Vagina (tissue), 2 donors: ENCODE data around the gene SETD1B.

ENCODE experiments used
- POLR2A ChIP-seq, 2 donors: fragments of 450-650 bp; IDR thresholded peaks; one replicate each; pipeline ENCODE4 v1.6.1; 2017; ENCODE audit warnings: antibody characterized with exemption in 2 of 2, mild to moderate bottlenecking in 2 of 2, moderate library complexity in 2 of 2
- POLR2AphosphoS5 ChIP-seq, 2 donors: sonication (generic); formaldehyde crosslinking; IDR thresholded peaks; one replicate each; pipeline ENCODE4 v1.9.0; 2017; ENCODE audit warnings: antibody characterized with exemption in 2 of 2, mild to moderate bottlenecking in 2 of 2, low read depth in 1 of 2; ENCODE audit not compliant: insufficient read depth in 1 of 2
- TF ChIP-seq, protein P1 (sequence below), 3 experiments: fragments of 450-650 bp in 2 of 3; fragments of 200-600 bp in 1 of 3; sonication (generic) in 1 of 3; IDR thresholded peaks; one replicate each; pipeline ENCODE4 v1.5.1; 2017 to 2019; ENCODE audit warnings: antibody characterized with exemption in 3 of 3, mild to moderate bottlenecking in 2 of 3, moderate library complexity in 2 of 3

DNA sequence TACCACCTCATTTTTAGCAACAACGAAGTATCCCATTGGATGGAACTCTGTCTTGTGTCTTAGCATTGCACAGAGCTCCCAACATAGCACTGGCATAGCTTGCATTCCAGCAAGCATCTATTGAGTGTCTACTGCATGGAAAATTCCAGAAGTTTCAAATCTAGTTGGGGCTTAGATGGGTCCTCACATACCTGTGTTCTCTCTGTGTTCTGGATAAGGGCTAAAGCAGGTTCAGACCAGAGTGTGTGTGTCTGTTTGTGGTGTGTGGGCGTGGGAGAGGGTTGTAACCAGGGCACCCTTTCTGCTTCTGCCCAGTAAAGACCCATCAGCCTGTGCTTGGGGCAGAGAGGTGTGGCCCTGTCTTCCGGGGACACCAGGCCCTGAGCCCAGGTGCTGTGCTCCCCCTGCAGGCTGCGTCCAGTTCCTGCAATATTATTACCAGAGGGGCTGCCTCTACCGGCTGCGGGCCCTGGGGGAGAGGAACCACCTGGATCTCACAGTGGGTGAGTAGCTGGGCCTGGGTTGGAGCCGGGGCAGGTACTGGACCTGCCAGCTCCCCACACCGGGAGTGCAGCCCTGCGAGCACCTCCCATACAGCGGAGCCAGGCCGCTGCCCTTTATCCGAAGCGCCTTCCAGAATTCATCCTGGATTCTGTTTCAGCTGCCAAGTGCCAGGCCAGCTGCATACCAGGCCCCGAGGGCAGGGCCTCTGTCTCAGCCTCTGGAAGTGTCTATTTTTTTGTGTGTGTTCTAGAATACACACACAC, 30.6 kb upstream of the SETD1B start:
- peak; percentile 19 to 40 for TF ChIP-seq POLR2AphosphoS5 (IDR thresholded peaks at IDR 0.05; ENCODE audit: insufficient read depth in 1 of 2, low read depth in 1 of 2)
- TF ChIP-seq, protein P1, sequence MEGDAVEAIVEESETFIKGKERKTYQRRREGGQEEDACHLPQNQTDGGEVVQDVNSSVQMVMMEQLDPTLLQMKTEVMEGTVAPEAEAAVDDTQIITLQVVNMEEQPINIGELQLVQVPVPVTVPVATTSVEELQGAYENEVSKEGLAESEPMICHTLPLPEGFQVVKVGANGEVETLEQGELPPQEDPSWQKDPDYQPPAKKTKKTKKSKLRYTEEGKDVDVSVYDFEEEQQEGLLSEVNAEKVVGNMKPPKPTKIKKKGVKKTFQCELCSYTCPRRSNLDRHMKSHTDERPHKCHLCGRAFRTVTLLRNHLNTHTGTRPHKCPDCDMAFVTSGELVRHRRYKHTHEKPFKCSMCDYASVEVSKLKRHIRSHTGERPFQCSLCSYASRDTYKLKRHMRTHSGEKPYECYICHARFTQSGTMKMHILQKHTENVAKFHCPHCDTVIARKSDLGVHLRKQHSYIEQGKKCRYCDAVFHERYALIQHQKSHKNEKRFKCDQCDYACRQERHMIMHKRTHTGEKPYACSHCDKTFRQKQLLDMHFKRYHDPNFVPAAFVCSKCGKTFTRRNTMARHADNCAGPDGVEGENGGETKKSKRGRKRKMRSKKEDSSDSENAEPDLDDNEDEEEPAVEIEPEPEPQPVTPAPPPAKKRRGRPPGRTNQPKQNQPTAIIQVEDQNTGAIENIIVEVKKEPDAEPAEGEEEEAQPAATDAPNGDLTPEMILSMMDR (IDR thresholded peaks at IDR 0.05): peak; percentile 54 to 81 (median 73)
- no peak for TF ChIP-seq POLR2A (IDR thresholded peaks at IDR 0.05)
